ENCODE results near the gene BCKDHB. TPM values are rescaled to one million over a fixed set of nuclear protein-coding genes. Genes with fewer than 3 reads are reported as not detected.
"Not testable (repeated sequence)": the region's sequence is repeated elsewhere in the genome, so short reads cannot be mapped to it uniquely, and the experiment has no call there.

Gene BCKDHB
- 10 to 100 TPM in 3 of 4 donors, 1 to 10 TPM in 1; 8.9 to 18.4 (median 16.6) TPM for total RNA-seq

- TF ChIP-seq, protein P1, sequence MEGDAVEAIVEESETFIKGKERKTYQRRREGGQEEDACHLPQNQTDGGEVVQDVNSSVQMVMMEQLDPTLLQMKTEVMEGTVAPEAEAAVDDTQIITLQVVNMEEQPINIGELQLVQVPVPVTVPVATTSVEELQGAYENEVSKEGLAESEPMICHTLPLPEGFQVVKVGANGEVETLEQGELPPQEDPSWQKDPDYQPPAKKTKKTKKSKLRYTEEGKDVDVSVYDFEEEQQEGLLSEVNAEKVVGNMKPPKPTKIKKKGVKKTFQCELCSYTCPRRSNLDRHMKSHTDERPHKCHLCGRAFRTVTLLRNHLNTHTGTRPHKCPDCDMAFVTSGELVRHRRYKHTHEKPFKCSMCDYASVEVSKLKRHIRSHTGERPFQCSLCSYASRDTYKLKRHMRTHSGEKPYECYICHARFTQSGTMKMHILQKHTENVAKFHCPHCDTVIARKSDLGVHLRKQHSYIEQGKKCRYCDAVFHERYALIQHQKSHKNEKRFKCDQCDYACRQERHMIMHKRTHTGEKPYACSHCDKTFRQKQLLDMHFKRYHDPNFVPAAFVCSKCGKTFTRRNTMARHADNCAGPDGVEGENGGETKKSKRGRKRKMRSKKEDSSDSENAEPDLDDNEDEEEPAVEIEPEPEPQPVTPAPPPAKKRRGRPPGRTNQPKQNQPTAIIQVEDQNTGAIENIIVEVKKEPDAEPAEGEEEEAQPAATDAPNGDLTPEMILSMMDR (IDR thresholded peaks at IDR 0.05): no peak
- peak; percentile 100 for ATAC-seq (ENCODE audit: low FRiP score)
- DNase-seq (ENCODE audit: low spot score): peak; percentile 93
Measured at GRCh38 chr6:80106418-80107235, at the start of gene BCKDHB. Gene BCKDHB (plus strand): TSS chr6:80106671. CDS start chr6:80106694, 23 bp downstream.

DNA sequence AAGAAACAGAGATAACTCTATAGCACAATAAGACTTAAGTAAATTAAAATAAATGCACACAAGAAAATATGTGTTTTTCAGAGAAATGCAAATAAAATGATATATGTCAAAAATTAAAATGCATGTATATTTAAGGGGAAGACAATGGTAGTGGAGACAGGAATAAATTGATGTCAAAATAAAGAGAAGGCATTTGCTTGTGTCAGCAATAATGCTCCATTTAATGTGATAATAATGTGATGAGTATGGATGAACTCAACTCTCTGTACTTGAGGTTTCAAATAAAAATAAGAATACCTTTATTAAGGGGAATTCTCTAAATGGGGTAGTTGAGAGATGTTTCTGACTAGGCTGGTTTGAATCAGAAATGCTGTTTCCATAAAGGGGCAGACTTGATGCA lies 45.7 kb upstream of the BCKDHB start:
- no peak for DNase-seq (ENCODE audit: low spot score)
- no peak for ATAC-seq (ENCODE audit: low FRiP score)
- TF ChIP-seq, protein P1 (IDR thresholded peaks at IDR 0.05): no peak

- not testable (repeated sequence) for ATAC-seq (ENCODE audit: low FRiP score); DNase-seq (ENCODE audit: low spot score)
Measured at GRCh38 chr6:80068146-80068545, 38.3 kb upstream of the BCKDHB start.

DNA sequence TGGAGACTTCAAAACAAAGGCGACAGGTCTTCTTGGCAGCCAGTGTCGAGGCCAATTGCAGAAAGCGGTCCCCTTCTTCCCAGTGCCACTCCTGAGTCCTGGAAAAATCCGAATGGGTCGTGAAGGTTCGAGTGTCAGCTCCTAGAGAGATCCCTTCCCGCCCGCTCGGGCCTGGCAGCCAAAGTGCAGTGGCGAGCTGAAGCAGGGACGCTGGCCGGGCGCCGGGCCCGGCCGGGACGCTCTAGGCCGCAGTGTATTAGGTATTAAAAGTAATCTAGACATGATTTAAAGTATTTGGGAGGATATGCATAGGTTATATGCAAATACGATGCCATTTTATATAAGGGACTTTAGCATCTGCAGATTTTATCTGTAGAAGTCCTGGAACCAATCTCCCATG lies 36.0 kb upstream of the BCKDHB start:
- DNase-seq (ENCODE audit: low spot score); ATAC-seq (ENCODE audit: low FRiP score): not testable (repeated sequence)

GRCh38 chr6:80077067-80077466 lies 29.4 kb upstream of the BCKDHB start:
- TF ChIP-seq, protein P1 (IDR thresholded peaks at IDR 0.05): no peak
- no peak for DNase-seq (ENCODE audit: low spot score)
- no peak for ATAC-seq (ENCODE audit: low FRiP score)

GRCh38 chr6:80088637-80089036 lies 17.8 kb upstream of the BCKDHB start:
- TF ChIP-seq, protein P1 (IDR thresholded peaks at IDR 0.05): no peak
- ATAC-seq (ENCODE audit: low FRiP score) (no peak), DNase-seq (ENCODE audit: low spot score) (no peak)

- ATAC-seq (ENCODE audit: low FRiP score): no peak
- TF ChIP-seq, protein P1 (IDR thresholded peaks at IDR 0.05): no peak
- no peak for DNase-seq (ENCODE audit: low spot score)
Measured at GRCh38 chr6:80091506-80091905, 15.0 kb upstream of the BCKDHB start.

DNA sequence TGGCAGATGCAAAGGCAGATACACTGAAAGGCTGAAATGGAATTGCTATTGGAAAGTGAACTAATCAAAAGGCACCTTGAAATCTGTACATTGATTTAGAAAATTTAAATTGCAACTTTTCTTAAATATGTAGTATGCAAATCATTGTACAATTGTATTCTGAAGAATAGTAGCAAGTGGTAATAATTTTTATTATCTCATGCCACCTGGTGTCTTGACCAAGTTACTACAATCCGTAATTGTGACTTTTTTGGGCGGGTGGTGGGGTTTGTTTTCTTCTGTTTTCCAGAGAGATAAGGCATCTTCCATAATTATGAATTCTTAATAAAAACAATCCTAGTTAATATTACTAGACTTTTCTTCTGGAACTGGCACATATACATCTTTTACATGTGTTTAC lies 12.5 kb upstream of the BCKDHB start:
- TF ChIP-seq, protein P1 (IDR thresholded peaks at IDR 0.05): no peak
- no peak for ATAC-seq (ENCODE audit: low FRiP score)
- no peak for DNase-seq (ENCODE audit: low spot score)
